Measurements from ENCODE around the gene CD44.

Gene CD44

GRCh38 chr11:35155677-35156076 is 16.7 kb downstream of the CD44 start:
- Histone ChIP-seq H3K9ac (no peak overlapping the region), H3K4me2 (no peak overlapping the region), H3K36me3 (ENCODE audit: insufficient read depth) (no peaks in the 10 kb centered on the region), H4K20me1 (ENCODE audit: insufficient read depth) (no peaks in the 10 kb centered on the region), H3K27ac (no peak overlapping the region), H3K4me3 (IDR thresholded peaks at IDR 0.05; ENCODE audit: insufficient read depth, low read depth, low read length) (no peak overlapping the region), H2AFZ (ENCODE audit: low read depth) (no peak overlapping the region), H3K4me1 (ENCODE audit: low read depth, poor library complexity, severe bottlenecking) (no peaks in the 10 kb centered on the region), H3K27me3 (ENCODE audit: insufficient read depth, low read depth) (no peaks in the 10 kb centered on the region), H3K79me2 (ENCODE audit: insufficient read depth, low read depth) (no peaks in the 10 kb centered on the region)
- no peak for TF ChIP-seq CTCF (conservative IDR thresholded peaks at IDR 0.05; ENCODE audit: low read depth, low read length)

DNA sequence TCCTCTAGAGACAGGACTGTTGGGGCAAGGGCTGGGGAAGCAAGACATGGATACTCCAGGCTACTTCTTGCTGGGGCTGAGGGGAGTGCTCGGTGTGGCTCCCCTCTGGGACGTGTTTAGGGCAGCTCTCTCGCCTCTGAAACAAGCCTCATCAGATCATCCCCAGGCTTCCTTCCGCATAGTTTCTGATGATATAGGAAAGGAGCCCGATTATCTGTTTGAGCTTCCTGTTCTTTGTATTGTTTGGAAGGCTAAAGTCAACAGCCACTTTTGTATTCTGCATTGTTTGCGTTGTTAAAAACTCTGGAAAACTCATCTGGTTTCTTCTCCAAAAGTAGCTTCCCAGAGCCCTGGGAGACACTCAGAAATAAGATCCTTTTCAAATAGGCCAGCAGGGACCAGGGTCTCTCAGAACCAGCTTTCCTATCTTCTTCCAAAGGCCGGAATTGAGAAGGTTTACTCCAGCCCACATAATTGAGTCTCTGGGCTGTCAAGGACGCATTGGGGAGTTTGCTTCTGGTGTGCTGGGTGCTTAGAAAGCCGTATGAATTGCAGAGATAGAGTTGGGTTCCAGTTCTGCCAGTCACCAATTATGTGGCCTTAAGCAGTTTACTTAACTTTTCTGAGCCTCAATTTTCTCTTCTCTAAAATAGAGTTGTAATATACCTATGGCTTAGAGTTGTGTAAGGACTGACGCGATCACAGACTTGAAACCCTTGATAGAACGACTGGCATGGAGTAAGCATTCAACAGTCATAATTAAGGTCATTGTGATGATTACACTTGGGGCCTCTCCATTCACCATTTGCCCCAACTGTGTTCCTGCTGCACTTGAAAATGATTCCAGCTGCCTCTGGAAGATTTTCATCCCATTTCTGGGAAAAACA is 19.1 kb downstream of the CD44 start:
- TF ChIP-seq CTCF (conservative IDR thresholded peaks at IDR 0.05; ENCODE audit: low read depth, low read length) = no peak
- no peak overlapping the region for H2AFZ ChIP-seq (ENCODE audit: low read depth)
- H3K9ac ChIP-seq = no peak overlapping the region
- H3K4me1 ChIP-seq (ENCODE audit: low read depth, poor library complexity, severe bottlenecking) = peaks cover 4% of the 10 kb centered on the region
- H3K79me2 ChIP-seq (ENCODE audit: insufficient read depth, low read depth) = no peaks in the 10 kb centered on the region
- H3K36me3 ChIP-seq (ENCODE audit: insufficient read depth) = no peaks in the 10 kb centered on the region
- H4K20me1 ChIP-seq (ENCODE audit: insufficient read depth) = no peaks in the 10 kb centered on the region
- no peak overlapping the region for H3K4me2 ChIP-seq
- H3K27me3 ChIP-seq (ENCODE audit: insufficient read depth, low read depth) = no peaks in the 10 kb centered on the region
- H3K27ac ChIP-seq = no peak overlapping the region
- H3K4me3 ChIP-seq (IDR thresholded peaks at IDR 0.05; ENCODE audit: insufficient read depth, low read depth, low read length) = no peak overlapping the region

- Histone ChIP-seq H2AFZ (ENCODE audit: low read depth) (no peak overlapping the region), H3K4me2 (no peak overlapping the region), H3K27me3 (ENCODE audit: insufficient read depth, low read depth) (no peaks in the 10 kb centered on the region), H4K20me1 (ENCODE audit: insufficient read depth) (no peaks in the 10 kb centered on the region), H3K36me3 (ENCODE audit: insufficient read depth) (no peaks in the 10 kb centered on the region), H3K79me2 (ENCODE audit: insufficient read depth, low read depth) (no peaks in the 10 kb centered on the region), H3K4me3 (IDR thresholded peaks at IDR 0.05; ENCODE audit: insufficient read depth, low read depth, low read length) (no peak overlapping the region), H3K4me1 (ENCODE audit: low read depth, poor library complexity, severe bottlenecking) (peaks cover 13% of the 10 kb centered on the region), H3K9ac (no peak overlapping the region), H3K27ac (no peak overlapping the region)
- TF ChIP-seq CTCF (conservative IDR thresholded peaks at IDR 0.05; ENCODE audit: low read depth, low read length) = no peak
These were observed 19.9 kb downstream of the CD44 start for GRCh38 chr11:35158701-35159510.

DNA sequence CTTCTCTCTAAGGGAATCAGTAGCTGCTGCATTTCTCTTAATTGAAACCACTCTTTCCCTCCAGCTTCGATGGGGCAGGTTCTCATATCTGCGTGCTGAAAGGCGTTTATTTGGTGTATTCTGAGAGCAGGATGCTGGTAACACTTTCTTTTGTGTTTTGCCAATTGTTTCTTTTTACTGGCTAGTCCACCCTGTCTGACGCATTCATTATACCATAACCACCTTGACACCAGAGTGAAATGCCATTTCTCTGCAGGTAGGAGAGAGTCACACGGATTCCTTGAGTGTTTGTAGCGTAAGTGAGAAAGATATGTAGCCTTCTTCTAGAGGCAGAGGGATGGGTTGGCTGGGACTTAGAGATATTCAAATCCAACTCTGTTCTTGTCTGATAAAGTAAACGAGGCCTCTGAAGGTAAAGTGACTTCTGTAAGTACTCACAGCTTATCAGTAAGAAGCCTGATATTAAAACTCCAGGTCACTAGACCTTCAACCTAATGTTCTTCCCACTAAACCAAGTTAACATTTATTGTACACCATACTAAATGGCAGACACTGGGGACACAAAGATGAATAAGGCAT is 21.4 kb downstream of the CD44 start:
- Histone ChIP-seq H3K9ac (no peak overlapping the region), H3K4me3 (IDR thresholded peaks at IDR 0.05; ENCODE audit: insufficient read depth, low read depth, low read length) (no peak overlapping the region), H3K4me1 (ENCODE audit: low read depth, poor library complexity, severe bottlenecking) (peaks cover 27% of the 10 kb centered on the region), H2AFZ (ENCODE audit: low read depth) (no peak overlapping the region), H3K36me3 (ENCODE audit: insufficient read depth) (no peaks in the 10 kb centered on the region), H3K27me3 (ENCODE audit: insufficient read depth, low read depth) (no peaks in the 10 kb centered on the region), H3K27ac (no peak overlapping the region), H3K79me2 (ENCODE audit: insufficient read depth, low read depth) (no peaks in the 10 kb centered on the region), H4K20me1 (ENCODE audit: insufficient read depth) (no peaks in the 10 kb centered on the region), H3K4me2 (no peak overlapping the region)
- TF ChIP-seq CTCF (conservative IDR thresholded peaks at IDR 0.05; ENCODE audit: low read depth, low read length) = no peak

All from KMS-11 (cell line).